ENCODE measurements around the gene EPHA7.

EPHA7 gene

DNA sequence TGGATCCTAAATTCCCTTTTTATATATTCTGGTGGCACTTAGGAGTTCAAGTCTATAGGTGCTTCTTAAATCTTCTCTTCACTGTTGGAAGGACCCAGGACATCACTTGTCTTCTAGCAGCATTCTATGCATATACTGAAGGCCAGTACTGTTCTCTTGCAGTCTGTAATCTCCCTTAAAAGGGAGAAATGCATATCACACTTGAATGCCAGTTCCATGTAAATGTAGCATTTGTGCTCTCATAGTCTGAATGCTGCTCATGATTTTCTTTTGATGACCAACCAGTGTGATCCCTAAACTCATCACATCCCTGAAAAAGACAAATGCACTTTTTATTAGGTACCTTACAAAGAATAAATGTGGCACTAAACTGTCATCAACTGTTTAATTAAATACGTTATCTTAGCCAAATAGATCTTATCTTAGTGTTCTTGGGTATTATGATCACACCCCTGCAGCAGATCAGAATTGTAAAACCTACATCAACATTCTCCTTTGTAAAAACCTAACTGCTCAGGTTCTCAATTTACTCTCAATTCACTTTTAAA lies 176.1 kb downstream of the EPHA7 start:
- DNase-seq (ENCODE audit: low spot score): no peak

DNA sequence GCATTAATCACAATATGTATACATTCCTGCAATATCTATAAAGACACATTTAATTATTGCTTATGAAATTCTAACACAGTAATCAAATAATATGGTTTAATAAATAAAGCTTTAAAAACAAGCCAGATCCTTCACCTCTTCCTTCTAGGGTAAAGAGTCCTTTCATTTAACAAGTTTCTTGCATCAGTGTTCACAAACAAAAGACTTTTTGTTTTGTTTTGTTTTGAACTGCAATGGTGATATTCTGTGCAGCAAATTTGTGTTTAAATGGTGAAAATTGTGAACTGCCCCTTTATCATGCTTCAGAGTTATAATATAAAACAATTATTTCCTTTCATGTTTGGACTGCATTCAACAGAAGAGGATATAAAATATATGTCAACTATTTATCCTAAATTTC lies 177.3 kb downstream of the EPHA7 start:
- DNase-seq (ENCODE audit: low spot score): no peak

DNA sequence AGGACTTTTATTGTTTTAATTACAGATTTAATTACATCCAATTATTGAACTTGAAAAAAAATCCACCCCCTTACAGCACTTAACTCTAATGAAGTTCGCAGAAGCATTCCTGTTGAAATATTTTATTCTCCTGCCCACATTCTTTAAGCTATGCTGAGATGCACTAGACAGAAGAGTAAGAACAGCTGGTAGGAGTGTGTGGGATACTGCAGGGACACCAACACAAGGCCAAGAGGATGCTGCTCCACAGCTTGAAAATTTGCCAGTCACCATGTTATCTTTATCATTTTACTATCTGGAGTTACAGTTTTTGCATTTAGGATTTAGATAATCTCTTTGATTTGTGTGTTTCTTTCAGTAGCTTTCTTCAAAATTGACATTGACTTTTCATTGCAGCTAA lies 180.7 kb downstream of the EPHA7 start:
- no peak for DNase-seq (ENCODE audit: low spot score)

DNA sequence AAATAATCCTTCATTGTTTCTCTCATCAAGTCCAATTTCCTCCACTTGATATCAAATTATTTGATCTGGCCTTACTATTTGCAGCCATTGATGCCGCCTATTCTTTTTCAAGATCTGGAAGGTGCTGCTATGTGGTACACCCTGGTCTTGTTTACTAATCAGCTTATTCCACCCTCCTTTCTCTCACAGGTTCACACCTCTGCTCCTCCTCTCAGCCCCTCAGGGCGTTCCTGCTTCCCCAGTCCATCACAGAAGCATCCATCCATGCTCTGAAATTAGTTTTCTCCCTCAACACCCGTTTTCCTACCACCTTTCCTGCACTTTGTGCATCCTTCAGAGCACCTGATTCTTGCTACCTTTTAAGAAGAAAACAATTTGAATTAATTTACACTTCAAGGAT lies 183.6 kb downstream of the EPHA7 start:
- DNase-seq (ENCODE audit: low spot score): no peak

DNA sequence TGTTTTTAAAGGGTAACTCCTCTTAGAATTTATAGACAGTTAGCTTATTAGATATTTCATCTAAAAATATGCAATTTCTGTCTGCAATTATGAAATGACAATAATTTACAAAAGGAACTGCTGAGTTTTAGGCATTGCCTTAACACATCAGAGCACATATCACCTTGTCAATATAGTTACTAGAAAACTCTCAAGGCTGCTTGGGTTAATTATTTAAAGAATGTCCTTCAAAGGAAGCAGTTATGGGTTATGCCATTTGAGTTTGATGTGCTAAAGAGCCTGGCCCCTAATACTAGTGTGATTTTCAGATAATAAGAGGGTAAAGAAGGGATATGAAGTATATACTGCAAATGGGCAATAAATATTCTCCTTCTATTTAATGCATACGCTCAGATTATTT lies 192.5 kb downstream of the EPHA7 start:
- no peak for DNase-seq (ENCODE audit: low spot score)

DNA sequence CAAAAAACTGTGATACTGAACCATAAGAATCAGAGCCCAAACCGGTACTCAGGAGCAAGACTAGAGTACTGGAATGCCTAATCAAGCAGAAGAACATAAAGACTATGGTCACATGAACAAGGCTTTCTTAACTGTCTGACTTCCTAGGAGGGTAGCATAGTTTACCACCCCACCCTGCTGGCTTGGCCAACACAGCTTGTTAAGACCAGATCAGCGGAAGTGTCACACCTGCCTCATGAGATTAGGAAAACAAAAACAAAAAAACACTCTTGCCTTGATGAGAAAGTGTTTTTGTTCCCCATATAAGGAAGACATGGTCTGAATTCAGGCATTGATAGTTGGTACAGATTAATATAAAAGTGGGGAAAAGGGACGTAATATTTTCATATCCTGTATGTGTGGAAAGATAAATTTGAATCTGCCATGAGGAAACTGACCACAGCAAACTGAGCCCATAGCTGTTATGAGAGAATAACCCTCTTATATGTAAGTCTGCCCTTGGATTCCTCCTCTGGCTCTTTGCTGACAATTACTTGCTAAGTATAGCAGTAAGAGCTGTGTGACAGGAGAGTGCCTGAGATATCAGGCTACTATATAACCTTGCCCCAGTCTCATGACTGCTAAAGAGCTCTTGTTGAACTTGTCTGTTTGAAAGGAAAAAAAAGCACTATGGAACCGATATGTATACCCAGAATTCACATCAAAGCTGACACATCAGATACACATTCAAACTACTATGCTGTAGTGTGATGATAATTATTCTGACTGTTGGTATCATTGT lies 197.1 kb downstream of the EPHA7 start:
- DNase-seq (ENCODE audit: low spot score): no peak

DNA sequence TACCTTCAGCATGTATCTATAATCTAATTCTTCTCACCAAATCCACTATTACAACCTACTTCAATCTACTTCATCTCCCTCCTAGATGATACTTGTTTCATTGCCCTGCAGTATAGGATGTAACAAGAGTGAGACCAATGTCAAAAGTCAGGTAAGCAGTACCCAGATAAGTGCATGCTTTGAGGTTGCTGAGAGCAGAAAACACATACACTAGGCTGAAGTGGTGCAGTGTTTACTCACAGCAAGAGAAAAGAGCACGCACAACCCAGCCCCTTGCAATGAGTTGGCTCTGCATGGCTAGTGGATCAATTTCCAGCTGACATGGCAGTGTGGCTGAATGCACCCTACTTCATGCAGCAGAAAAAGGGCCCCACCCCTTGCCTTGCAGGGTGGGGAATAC lies 199.9 kb downstream of the EPHA7 start:
- no peak for DNase-seq (ENCODE audit: low spot score)

DNA sequence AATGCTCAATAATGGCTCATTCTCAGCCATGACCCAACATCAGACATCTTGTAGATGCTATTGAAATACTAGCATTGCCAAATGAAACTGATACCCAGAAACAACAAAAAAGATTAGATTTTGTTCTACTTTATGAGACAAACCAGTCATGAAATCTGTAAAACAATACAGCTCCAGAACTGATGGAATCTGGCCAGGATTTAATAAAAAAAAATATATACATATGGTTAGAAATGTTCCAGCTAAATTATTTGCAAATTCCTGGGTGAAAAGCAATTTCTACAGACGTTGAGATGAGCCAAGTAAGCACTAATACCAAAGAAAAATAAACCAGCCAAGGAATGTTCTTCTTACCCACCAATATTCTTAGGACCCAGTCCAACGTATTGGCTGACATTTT lies 201.3 kb downstream of the EPHA7 start:
- DNase-seq (ENCODE audit: low spot score): no peak

DNA sequence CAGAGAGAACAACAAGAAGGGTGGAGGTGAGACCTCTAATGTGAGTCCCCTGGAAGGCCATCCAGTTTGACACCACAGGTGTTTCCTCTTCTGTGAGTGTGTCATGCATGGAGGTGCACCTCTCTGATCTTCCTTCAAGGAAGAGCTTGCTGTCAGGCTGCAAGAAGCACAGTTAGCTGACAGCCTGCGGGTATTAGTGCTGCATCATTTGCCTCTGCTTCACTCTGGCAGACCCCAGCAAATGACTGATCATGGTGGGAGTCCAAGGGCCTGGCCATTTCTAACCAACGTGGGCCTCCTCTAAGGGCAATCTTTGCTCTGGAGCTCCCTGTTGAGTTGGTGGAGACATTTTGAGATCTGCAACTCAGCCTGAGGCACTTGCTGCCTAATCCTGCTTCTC lies 206.3 kb downstream of the EPHA7 start:
- no peak for DNase-seq (ENCODE audit: low spot score)

DNA sequence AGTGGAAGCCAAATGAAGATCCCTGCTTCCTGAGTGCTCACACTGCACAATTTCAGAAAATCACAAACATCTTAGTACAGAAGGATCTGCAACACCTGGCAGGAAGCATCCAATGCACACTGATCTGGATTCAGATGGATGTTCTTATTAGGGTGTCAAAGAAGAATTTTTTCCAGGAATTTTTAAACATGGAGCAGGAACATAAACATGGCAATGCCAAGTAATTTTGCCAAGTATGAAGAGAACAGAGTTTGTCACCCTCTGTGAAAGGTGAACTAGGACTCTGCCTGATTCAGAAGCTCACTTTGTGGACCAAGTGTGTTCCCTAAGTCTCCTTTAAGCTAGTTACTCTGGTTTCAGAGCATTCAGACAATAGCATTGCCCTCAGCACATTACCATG lies 208.5 kb downstream of the EPHA7 start:
- DNase-seq (ENCODE audit: low spot score): no peak

DNA sequence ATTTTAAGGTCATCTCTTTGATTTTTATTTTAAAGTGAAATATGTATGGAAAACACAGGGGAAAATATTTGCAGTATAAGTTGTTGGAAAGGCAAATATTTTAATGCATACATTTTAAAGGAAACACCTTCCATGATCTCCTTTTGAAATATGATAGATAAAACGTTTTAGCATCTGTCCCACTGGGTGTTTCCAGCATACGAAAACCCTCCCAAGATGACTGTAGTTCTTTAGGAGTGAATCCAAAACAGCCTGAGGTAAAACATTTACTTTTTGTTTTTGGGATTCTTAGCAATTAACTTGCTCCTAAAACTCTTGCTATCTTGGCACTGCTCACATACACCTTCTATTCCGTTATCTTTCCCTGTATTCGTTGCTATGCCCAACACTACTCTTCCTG lies 210.0 kb downstream of the EPHA7 start:
- DNase-seq (ENCODE audit: low spot score): no peak

DNA sequence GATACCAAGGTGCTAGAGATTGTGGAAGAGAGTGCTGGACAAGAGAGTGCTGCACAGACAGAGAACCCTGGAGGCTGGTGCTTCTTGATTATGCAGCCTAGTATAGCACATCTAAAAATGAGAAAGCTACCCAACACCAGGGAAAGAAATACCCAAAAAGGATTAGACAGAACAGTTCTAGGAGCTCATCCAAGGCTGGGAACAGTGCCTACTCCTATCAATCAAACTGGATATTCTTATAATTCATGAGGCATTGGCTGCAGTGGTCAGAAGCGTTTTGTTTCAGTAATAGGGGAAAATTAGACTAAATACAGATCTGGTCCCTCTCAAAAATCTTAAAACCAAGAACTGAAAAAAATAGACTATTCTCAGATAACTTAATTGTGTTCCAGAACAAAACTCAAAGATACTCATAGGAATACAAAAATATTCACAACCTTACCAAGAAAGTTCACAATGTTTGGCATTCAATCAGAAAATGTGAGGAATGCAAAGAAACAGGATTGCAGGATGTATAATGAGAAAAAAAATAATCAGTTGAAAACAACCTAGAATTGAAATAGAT lies 222.9 kb downstream of the EPHA7 start:
- no peak for DNase-seq (ENCODE audit: low spot score)

DNA sequence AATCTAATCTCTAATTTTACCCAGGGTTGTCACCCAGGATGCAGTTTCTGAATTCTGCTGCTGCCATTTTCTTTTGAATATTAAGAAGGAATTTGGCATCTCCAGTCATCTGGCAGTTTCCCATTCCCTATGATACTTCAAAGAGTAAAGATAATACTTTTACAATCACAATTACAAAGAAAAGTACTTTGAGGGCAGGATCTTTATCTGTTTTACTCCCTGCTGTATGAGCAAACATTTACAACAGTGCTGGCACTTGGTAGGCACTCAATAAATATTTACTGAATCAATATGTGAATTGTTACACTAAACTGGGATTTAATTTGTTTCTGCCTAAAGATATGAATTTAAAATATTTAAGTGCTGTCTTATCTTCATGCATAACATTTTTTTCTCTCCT lies 224.9 kb downstream of the EPHA7 start:
- DNase-seq (ENCODE audit: low spot score): no peak

DNA sequence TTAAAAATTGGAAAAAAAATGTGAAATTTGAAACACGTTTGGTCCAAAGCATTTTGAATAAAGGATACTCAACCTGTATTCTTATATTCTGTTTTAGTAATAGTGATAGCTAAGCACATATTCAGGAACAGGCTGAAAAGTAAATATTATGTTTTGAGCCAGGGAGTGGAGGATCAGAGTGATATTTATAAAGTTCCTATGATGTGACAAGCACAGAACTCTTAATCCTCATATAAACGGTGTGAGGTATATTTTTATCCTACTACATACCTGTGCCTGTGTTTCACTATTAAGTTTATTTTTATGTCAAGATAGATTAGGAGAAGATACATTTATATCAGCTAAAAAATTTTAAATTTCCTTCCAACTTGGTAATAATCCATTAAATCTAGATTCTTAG lies 225.5 kb downstream of the EPHA7 start:
- no peak for DNase-seq (ENCODE audit: low spot score)
